Ramos (cell line): Measurements from ENCODE around the gene CACNG7.

ENCODE experiments used
- in situ Hi-C: fragments of 300-500 bp; cut with MboI; formaldehyde crosslinking; loops from one replicate; pipeline ENCODE4 v1.14.3; 2022; ENCODE audit warnings: low sequenced_read_pairs; ENCODE audit not compliant: unreplicated experiment

CACNG7 gene

DNA sequence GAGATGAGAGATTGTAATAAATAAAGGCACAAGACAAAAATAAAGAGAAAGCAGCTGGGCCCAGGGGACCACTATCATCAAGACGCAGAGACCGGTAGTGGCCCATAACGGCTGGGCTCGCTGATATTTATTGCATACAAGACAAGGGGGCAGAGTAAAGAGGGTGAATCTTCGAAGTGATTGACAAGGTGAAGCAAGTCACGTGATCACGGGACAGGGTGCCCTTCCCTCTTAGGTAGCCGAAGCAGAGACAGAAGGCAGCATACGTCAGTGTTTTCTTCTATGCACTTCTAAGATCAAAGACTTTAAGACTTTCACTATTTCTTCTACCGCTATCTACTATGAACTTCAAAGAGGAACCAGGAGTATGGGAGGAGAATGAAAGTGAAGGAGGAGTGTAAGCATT lies 31.7 kb upstream of the CACNG7 start:
- in situ Hi-C loops: no loop called here

- in situ Hi-C loops: no loop called here
Measured at GRCh38 chr19:53878776-53879139, 30.3 kb upstream of the CACNG7 start.

DNA sequence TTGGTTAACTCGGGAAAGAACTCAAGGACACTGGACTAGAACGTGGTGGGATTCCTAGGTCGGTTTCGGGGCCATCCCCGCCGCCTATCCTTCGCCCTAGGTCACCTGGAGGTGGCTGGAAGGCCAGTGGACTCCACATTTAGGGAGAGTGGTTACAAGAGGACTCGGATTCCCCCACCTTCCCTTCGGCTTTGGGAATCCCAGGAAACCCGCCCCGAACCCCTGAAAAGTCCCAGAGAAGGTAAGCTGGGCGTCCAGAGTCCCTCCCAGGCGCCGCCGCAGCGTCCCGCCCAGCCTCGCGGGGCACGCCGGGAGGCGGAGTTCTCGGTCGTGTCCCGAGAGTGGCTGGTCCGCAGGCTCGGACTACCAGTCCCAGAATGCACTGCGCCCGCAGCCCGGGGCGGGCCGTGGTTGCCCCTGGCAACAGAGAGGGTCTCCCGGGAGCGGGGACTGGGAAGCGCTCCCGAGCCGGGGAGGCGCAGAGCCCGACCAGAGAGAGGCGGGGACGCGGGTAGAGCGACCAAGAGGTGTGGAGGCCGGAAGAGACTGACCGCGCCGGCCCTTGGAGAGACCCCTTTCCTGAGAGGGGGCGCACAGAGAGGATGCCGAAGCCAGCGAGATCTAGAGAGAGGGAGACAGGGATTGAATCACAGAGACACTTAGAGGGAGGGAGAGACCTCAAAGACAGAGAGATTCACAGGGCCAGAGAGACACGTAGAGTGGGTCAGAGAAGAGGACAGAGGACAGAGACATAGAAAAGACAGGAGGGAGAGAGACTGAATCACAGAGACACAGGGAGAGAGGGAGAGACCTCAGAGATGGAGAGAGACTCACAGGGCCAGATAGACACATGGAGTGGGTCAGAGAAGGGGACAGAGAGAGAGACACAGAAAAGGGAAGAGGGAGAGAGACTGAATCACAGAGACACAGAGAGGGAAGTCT lies 29.7 kb upstream of the CACNG7 start:
- in situ Hi-C loops: no loop called here

GRCh38 chr19:53880711-53881481 lies 28.2 kb upstream of the CACNG7 start:
- in situ Hi-C loops: no loop called here

DNA sequence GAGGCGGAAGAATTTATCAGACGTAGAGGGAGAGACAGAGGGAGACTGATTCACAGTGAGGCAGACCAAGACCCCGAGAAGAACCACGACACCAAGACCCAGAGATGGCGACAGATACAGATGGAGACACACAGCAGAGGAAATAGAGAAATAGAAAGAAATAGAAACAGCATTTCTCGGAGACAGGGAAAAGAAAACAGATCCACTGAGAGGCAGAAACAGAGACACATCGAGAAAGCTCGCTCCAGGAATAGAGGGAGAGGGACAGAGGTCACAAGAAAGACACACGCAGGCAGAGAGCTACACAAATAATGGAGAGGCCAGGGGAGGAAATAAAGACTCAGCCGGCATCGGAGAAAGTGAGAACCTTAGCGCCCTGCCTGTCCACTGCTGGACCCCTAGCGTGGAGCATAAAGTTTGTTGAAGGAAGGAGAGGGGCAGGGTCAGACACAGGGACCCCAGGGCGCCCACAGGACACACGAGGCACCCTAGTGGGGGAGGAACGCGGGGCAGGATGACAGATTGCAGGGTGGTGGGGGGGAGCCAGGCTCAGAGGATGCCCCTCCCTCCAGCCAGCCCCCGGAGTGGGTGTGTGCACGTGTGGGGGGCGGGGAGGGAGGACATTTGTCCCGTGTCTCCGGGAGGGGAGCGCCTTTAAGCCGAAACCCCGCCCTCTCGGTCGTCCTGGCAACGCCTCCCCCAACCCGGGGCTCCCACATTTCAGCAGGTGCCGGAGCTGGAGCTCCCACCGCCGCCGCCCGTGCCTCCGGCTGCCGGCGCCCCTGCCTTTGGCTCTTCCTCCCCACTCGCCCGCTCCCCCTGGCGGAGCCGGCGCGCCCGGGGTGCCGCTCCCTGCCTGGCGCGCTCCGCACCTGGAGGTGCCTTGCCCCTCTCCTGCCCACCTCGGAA lies 27.3 kb upstream of the CACNG7 start, which contains the start of gene PRKCG:
TSS of gene PRKCG (plus strand) at position 716 of the 909 bp plus-strand sequence. CDS start 298 bp downstream, outside the sequence.
- in situ Hi-C loops: no loop called here

DNA sequence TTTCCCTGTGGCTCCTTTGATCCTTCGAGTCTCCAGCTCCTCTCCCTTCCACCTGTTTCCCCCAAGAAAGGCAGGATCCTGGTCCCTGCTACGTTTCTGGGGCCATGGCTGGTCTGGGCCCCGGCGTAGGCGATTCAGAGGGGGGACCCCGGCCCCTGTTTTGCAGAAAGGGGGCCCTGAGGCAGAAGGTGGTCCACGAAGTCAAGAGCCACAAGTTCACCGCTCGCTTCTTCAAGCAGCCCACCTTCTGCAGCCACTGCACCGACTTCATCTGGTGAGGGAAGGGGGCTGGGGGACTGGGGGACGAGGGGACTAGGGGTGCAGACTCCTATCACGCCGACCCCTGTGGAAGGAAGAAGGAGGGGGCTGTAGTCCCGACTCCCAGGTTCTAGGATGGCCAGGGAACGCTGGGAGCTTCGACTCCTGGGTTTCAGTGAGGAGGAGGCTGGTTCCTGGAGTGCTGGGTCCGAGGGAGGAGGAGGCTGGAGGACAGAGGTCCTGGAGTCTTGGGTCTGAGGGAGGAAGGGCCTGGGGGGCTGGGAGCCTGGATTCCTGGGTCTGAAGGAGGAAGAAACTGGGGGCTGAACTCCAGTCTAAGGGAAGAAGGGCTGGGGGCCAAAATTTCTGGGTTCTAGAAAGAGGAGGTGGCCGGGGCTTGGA lies 26.6 kb upstream of the CACNG7 start:
- in situ Hi-C loops: no loop called here

DNA sequence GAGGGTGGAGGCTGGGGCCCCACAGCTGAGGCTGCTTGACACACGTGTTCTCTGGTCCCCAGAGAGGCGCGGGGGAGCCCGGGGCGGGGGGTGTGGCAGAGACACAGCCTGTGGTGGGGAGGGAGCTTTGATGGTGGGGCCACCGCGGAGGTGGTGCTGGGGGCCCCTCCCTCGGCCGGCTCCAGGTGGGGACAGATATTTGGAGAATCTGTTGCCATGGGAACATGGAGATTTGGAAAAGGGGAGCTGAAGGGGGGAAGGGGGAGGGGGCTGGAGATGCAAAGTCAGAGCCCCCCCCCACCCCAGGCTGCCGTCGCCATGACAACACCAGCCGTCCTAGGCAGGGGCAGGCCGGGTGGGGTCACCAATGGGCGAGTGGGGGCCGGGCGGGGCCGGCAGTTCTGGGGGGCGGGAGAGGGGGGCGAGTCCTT lies 25.8 kb upstream of the CACNG7 start:
- in situ Hi-C loops: no loop called here

DNA sequence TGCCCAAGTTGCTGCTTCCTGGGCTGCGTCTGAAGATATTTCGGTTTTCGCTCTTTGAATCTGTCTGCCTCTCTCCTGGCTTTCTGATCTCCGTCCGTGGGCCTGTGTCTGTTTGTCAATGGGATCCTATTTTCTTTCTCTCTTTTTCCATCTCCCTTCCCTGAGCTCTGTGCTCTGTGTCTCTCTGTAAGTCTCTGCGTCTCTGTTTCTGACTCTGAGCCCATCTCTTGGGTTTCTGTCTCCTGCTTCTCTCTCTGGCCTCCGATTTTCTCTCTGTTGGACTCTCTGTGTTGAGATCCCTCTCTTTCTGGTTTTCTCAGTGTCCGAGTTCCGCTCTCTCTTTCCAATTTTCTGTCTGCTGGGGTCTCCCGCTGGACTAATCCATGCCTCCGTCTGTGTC lies 25.3 kb upstream of the CACNG7 start:
- in situ Hi-C loops: no loop called here

DNA sequence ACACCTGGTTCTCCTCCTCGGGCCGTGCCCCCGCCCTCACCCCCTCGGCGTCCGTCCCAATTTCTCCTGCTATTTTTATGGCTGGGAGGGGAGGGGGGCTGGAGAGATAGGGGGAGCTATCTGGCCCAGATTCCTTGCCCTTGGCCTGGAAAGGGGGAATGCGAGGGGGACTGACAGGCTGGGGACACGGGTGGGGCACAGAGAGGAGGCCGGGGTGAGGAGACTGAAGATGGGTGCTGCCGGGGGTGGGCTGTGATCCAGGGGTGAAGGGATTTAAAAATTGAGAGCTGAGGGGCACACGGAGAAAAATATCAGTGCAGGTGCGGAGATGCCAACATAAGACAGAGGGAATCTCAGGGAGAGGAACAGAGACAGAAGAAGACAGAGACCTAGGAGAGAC lies 24.8 kb upstream of the CACNG7 start:
- in situ Hi-C loops: no loop called here

GRCh38 chr19:53885036-53885435 lies 24.0 kb upstream of the CACNG7 start:
- in situ Hi-C loops: no loop called here

DNA sequence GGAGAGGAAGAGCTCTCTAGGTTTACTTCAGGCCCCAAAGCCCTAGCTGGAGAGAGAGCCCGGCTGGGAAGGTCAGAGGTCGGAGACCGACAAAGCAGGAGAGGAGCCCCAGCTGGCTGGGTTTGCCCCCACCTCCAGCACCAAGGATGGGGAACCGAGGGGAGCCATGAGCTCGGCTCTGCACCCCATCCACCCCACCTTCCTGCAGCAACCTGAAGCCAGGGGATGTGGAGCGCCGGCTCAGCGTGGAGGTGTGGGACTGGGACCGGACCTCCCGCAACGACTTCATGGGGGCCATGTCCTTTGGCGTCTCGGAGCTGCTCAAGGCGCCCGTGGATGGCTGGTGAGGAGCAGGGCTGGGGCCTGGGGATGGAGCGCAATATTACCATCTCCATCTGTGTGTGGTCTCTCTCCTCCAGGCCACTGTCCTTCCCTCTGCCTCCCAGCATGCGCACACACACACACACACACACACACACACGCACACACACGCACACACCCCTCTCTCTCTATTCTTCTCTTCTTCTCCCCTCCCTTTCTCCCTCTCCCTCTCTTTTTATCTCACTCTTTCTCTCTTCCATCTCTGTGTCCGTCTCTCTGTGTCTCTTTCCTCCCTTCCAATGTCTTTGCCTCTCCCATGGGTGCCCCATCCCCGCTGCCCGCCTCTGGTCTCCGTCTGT lies 16.6 kb upstream of the CACNG7 start:
- in situ Hi-C loops: no loop called here

DNA sequence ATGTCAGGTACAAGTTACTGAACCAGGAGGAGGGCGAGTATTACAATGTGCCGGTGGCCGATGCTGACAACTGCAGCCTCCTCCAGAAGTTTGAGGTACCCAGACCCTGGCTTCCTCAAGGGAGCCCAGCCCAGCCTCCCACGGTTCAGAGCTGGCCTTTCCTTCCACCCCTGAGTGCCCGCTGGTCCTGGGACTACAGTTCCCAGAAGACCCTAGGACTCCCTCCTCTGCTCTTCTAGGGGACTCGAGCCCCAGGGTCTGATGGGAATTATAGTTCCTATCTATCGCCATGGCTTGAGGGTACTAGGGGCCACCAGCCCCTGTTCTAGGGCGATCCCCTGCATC lies 16.1 kb upstream of the CACNG7 start:
- in situ Hi-C loops: no loop called here

- in situ Hi-C loops: no loop called here
Measured at GRCh38 chr19:53894707-53895106, 14.4 kb upstream of the CACNG7 start.

DNA sequence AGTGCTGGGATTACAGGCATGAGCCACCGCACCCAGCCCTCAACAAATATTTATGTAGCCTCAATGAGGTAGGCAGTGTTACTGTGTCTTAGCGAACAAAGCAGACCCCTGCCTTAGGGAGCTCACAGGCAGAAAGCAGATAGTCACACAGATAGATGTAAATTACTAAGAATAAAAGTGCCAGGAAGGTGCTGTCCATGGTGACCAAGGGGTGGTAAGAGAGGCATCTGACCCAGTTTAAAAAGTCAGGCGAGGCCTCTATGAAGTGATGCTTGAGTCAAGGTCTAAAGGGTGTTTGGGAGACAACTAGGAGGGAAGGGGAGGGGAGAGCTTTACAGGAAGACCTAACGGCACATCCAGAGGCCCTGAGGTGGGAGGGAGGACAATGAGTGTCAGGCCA lies 12.4 kb upstream of the CACNG7 start:
- in situ Hi-C loops: no loop called here

- in situ Hi-C loops: no loop called here
Measured at GRCh38 chr19:53897459-53897858, 11.6 kb upstream of the CACNG7 start.

DNA sequence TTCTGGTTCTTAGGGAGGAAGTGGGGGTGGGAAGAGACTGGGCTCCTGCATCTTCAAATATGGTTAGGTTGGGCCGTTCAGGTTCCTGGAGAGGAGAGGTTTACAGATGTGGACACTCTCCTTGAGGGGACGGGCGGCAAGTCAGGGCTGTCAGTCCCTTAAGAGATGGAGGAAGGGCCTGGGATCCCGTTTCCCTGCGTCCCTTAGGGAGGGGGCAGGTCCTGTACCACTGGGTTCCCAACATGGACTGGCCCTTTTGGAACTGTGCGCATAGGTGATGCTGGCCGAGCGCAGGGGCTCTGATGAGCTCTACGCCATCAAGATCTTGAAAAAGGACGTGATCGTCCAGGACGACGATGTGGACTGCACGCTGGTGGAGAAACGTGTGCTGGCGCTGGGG lies 10.9 kb upstream of the CACNG7 start:
- in situ Hi-C loops: no loop called here

- in situ Hi-C loops: no loop called here
Measured at GRCh38 chr19:53898636-53899341, 10.3 kb upstream of the CACNG7 start.

DNA sequence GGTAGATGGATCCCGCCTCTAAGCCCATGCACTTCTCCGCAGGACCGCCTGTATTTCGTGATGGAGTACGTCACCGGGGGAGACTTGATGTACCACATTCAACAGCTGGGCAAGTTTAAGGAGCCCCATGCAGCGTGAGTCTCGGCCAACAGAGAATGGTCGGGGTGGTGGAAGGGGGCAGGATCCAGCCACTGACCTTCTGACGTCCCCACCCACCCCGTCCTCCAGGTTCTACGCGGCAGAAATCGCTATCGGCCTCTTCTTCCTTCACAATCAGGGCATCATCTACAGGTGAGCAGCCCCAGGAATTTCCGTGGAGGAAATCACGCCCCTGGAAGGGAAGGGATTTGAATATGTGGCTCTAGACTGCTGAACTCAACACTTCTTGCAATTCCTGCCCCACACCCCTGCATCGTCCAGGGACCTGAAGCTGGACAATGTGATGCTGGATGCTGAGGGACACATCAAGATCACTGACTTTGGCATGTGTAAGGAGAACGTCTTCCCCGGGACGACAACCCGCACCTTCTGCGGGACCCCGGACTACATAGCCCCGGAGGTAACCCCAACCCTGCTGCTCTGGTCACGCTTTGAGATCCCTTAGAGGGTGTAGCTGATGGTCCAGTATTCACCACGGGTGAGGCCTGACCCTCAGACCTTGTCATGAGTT lies 8.8 kb upstream of the CACNG7 start:
- in situ Hi-C loops: no loop called here
